SW 1271 (cell line): ENCODE results near the gene HOXA2.

Experiments used
- DNase-seq, 2 experiments: peaks; one replicate each; lab custom pipeline; 2025; lab: John Stamatoyannopoulos, UW

HOXA2 gene

DNA sequence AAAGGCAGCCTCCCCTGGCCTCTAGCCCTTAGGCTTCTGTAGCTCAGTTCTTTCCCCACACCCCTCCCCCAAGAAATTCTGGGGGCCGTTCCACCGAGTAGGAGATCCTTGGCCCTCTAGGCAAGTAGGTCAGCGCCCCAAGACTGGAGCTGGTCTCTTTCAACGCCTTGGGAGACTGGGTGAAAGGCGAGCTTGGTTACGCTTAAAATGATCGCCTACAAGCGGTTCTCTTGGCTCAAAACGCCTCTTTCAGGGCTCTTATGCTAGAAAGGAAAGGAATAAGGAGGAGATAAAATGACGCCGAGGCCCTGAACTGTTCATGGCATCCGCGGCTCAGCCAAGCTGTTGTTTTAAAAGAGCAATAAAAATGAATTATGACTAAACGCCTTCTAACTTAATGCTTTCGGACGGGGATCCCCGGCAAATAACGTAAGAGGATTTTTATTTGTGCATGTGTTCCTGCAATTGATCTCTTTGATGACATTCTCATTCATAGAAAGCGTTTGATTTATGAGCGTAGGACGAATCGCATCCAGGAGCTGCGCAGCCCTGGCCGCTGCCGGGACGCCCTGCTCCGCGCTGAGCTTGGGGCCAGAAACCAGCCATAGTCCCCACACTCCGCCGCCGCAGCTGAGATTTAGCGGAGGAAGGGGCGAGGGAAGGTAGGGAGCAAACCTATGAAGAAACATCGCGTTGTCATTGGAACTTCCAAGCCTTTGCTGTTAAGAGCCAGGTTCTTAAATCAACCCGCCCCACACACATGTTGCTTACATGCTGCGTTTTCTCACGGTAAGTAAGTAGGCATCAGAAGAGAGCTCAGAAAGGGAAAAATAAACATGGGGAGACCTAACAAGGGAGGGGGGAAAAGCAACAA, 3.7 kb downstream of the HOXA2 start:
- DNase-seq = no peak

DNA sequence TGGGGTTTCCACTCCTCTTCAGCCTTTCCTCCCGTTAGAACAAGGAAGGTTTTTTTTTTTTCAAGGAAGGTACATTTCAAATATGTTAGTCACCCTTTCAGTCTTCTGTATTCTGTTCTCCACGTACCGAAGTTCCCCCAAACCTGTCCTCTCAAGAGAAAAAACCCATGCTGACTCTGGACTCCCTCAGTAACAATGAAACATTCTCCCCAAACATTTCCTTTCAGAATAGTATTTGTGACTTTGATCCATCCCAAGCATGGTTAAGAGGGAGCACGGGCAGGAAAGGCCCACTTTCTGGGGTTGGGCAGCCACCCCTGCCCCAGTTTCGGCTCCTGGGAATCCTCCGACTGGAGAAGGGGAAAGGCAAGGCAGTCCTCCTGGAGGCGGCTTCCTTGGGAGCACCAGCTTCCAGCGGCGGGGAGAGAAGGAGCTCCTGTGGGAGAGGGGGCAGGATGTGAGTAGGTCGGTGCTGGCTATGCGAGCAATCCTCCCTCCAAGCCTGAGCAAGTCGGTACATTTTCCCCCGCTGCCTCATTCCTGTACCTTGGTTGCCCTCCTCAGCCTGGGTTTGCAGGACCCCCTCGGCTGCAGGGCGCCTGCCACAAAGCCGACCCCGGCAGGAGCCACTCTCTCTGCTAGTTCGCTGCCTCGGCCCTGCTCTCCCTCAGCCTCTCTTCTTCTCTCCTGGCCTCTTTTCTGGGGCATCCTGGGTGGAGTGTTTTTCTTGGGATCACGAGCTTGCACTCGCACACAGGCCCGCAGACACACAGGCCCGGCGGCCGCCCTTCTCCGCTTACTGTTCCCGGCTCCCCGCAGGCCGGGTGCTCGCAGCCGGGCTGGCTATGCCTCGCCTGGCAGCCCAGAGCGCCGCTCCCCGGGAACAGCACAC, 4.6 kb downstream of the HOXA2 start:
- DNase-seq = no peak

DNA sequence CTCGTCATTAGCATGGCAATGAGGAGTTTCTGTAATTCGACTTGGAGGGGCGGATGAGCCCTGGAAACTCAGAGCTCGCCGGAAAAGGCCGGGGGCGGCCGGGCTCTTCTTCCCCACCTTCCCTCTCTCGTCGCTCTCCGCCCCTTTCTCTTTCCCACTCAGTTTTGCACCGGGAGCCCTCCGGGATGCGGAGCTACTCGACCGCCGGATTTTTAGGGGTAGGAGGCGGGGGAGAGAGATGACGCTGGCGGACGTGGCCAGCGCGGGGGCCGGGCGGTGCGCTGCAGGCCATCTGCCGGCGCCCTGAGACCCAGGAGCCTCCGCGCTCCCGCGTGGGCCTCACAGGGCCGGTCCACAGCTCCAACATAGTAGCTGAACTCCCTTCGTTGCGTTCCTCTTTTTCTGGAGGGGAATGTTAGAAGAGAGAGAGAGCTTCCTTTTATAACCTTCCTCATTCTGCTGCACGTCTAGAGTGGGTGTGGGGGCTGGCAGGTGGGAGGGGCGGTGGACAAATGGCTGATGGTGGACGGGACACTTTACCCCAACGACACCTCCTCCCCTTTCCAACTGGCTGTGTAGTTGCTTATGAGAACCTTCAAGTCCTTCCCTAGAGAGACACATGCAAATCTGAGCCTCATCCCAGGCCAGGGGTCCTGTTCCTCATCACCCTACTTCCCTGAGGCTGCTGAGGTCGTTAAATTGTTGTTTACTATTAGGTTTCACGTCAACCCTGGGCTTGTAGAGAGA, 5.5 kb downstream of the HOXA2 start:
- peak in 1 of 2 experiments; percentile 33 for DNase-seq

DNA sequence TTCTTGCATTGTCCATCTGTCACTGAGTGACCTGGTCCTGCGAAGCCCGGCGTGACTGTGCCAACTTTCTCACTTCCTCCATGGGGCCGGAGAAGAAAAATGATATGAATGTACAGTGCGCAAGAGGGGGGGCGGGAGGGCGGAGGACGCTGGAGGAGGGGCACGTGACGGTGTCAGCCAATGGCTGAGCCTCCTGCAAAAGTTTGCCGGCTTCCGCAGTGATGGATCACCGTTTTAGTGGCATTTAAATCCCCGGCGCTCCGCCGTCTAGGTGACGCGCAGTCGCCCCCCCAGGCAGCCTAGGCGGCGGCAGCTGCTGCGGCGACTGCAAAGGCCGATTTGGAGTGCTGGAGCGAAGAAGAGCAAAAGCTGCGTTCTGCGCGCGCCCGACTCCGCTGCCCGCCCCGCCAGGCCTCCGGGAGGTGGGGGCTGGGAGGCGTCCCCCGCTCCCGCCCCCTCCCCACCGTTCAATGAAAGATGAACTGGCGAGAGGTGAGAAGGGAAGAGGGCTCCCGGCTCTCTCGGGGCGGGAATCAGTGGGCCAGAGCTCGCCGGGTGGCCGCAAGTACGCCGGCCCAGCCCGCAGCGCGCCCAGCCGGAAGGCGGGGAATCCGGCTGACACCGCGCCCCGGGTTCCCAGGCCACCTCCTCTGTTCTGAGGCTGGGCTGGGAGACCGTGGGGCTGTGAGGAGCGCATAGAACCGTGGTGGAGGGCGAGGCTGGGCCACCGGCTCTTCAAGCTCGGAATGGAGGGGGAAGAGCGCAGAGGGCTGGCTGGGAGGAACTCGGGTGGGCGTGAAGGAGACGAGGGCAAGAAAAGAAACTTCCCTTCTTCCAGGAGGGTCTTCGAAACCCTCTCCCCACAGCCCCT, 6.4 kb downstream of the HOXA2 start, which contains the start of gene HOXA1:
TSS of gene HOXA1 (minus strand) at position 104 of the 871 bp plus-strand sequence. CDS start at position 16, 88 bp downstream.
- peak; percentile 61 to 93 for DNase-seq

DNA sequence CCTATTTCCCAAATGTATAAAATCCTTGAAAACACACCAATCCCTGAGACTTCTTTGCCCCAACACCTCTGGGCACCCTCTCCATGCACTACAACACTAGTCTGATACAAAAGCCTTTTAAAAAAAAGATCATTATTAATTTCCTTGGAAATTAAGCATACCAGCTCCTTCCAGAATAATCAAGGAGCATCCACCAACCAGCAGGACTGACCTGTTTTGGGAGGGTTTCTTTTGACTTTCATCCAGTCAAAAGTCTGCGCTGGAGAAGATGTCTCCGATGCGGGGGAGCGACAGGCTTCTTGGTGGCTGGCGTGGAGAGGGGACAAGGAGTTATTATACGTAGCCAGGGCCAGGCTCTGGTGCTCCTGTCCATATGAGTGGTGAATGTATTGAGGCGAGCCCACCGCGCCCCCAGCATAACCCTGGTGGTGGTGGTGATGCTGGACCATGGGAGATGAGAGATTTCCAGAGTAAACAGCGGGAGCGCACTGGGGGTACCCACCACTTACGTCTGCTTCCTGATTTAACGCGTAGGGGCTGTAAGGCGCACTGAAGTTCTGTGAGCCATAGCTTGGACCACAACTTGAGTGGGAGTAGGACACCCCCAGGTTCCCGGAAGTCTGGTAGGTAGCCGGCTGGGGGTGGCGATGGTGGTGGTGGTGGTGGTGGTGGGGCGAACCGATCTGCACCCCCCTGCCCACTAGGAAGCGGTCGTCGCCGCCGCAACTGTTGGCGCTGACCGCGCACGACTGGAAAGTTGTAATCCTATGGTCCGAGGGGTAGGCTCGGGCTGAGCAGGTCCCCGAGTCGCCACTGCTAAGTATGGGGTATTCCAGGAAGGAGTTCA, 7.2 kb downstream of the HOXA2 start:
- DNase-seq = peak in 1 of 2 experiments; percentile 14

DNA sequence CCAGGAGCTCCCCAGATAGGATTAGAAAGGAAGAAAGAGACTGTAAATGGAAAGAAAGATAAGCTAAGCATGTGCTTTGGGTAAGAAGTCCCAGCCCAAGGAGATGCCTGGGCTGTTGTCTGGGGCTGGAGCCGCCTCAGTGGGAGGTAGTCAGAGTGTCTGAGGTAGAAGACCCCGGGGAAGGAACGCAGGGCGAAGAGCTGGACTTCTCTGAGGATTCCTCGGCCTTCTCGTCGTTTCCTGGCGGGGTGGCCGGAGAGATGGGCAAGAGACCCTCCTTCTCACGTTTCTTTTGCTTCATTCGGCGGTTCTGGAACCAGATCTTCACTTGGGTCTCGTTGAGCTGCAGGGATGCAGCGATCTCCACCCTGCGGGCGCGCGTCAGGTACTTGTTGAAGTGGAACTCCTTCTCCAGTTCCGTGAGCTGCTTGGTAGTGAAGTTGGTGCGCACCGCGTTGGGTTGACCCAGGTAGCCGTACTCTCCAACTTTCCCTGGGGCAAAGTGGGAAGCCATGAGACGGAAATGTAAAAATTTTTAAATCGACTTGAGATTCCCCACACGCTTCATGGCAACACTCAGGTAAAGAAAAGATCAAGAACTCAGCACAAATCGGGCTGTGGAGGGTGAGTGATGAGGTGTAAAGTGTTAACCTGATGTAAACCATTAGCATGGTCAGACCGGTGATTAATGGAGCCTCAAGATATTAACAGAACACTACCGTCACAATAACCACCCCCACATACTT, 8.0 kb downstream of the HOXA2 start:
- DNase-seq = no peak

DNA sequence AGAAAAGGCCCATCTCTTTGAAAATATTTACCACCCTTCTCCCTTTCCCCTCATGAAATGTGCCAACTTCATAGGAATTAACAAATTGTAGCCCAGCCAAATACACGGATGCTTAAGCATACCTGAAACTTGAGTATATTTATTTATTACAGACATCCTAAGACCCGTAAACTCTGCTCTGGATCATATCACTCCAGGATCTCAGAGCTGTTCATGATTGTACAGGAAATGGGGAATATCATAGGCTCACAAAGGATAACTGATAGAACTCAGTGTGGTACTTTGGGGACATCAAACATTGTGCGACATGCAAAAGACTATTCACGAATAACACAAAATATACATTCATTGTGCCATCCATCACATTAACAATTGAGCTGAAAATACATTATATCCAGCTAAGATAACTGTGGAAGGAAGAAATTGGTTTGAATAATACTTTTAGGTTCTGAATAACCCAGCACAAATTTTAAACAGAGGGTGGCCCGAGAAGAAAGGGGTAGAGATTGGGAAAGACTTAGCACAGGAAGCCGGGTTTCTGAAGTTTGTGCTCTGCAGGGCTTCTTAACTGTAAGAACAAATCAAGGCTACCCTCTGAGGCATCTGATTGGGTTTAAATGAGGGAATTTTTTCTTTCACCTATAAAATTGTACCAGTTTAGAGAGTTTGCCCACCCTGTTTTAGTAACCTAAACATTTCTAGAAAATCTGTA, 9.1 kb downstream of the HOXA2 start:
- DNase-seq = no peak

DNA sequence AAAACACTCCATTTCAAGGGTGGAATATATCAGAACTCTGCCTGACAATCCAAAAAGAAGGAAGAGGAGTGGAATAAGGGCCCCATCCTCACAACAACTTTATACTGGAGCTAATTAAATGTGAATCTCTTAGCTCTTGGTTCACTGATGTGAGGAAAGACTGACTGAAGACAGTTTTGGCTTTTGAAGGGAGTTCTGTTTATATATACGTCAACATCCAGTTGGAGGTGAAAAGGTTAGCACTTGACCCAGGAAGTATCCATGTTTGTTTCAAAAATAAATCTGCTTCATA, 9.7 kb downstream of the HOXA2 start:
- DNase-seq = no peak

DNA sequence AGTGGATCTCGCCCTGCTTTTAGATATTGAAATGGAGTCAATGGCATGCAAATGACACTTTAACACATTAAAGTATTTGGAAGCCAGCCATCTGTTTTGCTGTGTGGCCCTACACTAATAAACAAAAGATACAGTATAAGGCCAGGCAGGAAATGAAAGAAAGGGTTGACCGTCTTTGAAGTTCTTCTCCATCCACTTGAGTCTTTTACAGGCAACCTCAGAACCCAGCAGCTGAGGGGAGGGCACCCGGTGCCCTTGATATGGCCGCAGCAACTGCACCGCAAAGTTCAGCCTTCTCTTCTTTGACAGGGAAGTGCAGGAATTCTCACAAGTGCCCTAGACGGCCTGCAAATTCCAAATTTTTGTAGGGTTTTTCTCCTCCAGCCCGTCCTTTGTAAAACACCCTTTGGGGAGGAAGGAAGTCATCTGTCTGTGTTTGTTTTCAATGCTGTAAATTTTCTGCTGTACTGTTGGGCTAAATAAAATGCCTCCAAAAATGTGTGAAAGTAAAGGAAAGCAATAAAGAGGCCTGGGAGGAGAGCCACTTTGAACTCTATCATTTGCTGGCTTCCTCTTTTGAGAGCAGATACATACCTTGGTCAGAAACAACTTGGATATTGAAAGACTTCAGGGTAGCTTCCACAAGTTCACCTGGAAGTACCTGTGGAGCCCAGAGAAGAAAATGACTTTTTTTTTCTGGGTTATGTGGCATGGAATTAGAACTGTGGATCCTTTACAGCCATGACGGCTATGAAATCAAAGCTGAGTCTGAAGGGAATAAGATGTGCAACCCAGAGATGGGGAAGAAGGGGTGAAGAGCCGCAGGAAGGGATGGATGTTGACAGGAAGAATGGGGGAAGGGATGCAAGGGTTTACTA, 10.3 kb downstream of the HOXA2 start:
- no peak for DNase-seq

DNA sequence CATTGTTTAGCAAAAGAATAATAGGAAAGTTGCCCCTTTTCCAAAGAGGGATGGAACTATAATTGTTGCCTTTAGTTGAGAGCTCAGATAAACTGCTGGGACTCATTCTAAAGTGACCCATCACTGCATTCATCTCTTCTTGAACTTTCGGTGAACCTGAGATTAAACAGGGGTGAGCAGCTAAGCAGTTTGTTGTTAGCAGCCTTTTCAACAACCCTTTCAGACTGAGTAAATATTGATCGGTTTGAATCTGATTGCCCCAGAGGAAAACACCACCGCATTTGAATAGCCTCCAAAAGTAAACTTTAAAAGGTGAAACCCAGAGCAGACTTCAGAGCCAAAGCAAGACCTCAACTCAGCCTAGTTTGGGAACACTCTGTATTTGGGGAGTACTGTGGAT, 11.4 kb downstream of the HOXA2 start:
- DNase-seq = no peak

DNA sequence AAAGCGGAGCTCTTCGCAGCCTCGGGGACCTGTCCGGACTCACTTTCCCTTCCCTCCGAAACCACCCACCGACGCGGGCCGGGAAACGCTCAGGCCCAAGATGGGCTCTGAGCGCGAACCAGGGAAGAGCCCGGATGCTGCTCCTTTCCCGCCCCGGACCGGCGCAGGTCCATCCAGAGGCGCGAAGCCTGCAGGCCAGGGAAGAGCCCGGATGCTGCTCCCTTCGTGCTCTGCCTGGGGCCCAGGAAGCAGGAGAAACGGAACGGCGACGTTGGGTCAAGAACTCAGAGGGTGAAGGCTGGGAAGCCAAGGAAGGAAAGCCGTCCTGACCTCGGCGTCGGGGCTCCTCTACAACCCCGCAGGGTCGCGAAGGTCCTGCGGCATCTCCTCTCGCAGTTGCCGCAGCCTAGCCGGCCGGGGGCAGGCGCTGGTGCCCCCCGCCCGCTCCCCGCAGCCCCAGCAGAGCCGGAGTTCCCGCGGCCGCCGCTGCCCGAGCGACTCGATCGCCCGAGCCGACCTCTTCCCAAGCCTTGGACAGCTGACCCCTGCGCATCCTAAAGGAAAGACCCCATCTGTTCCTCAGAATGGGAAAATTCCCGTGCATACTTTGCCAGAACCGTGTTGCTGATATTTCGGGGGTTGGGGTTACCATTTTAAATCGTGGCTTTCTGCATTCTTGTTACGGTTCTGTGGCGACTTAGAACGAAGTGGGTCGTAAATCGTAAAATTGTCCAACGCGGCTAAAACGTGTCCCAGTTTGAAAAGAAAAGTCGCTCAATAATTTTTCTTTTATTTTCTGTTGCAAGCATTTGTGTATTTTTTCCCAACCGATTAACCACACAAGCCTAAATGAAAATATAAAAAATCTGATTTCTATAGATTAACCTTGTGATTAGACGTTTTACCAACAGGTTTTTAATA, 14.2 kb downstream of the HOXA2 start:
- DNase-seq = no peak

DNA sequence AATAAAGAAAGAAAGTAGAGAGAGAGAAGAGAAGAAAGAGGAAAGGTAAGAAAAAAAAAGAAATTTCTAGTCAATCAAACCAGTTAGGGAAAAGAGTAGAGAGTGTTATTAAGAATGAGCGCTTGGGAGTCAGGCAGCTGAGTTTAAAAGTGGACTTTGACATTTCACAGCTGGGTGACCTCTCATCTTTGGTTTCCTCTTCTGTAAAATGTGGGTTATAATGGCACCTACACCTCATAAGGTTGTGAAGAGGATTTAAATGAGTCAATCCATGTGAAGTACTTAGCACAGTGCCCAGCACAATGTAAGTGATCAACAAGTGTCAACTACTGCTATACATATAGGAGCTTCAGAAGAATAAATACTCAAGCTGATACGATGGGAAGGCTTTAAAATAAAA, 18.8 kb downstream of the HOXA2 start:
- DNase-seq = no peak

DNA sequence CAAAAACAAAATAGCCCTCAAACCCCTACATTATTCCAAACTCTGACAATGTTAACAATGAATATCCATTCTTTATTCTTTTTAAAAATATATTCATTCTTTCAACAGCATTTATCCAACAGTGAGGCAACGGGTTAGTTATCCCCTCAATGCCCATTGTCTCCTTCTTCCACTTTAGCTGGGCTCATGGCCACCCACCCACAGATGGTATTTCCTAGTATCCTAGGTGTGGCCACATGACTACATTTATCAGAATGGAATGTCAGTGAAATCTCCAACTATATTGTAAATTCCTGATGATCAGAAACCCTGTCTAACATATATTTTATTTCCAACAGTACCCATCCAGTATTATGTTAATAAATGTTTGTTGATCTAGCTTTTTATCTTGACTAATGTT, 20.3 kb downstream of the HOXA2 start:
- peak in 1 of 2 experiments; percentile 7 for DNase-seq

DNA sequence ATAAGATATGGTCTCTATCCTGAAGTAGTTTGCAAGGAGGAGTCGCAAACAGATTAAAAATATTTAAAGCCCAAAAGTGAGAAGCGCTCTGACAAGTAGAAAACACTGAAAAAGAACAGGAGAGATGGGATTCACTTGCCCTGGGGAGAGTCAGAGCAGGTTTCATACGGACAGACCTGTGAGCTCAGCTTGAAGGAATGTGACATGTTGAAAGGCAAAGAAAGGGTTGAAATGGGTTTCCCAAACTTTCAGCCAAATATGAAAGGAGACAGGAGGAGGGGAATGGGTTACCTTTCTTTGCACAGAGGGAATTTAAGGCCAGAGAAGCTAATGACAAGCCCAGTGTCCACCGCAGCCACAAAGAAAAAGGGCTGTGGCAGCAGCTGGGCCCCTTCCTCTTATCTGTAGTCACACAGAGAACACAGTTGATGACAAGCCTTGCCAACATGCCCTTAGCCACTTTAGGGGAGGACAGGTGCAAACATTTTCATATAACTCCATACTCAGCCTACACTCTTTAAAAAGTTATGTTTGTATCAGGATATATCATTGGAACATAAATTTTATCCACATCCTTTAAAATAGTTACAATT, 21.5 kb downstream of the HOXA2 start:
- peak in 1 of 2 experiments; percentile 22 for DNase-seq

DNA sequence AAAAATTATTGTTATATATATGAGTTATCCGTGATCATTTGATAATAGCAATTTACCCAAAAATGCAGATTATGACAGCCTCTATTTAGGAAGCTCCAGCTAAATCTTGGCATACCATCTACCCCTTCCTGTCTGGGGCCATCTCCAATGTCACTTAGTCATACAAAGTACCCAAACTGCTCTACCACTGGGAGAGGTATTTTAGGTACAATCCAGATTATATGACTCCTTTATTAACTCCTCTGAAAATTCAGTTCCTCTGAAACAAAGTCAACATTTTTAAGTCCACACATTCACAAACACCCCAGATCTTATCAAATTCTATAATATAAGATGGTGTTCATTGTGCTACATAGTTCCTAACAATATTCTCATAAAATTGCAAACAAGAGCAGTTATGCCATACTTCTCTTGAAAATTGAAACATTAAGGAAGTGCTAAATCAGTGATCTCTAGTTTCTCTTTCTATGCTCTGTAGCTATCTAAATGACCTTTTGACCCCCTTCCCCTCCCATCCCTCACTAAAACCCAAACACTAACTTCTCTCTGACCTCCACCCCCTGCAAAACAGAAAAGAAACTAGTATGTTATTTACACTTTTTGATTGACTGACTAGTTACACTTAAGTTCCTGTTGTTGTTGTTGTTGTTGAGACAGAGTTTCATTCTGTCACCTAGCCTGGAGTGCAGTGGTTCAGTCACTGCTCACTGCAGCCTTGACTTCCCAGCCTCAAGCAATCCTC, 23.1 kb downstream of the HOXA2 start:
- no peak for DNase-seq
